NCI-H2107 (cell line): ENCODE measurements around the gene CPS1.

ENCODE experiments used
- DNase-seq: peaks from one replicate; lab custom pipeline; 2025; lab: John Stamatoyannopoulos, UW

CPS1 gene

DNA sequence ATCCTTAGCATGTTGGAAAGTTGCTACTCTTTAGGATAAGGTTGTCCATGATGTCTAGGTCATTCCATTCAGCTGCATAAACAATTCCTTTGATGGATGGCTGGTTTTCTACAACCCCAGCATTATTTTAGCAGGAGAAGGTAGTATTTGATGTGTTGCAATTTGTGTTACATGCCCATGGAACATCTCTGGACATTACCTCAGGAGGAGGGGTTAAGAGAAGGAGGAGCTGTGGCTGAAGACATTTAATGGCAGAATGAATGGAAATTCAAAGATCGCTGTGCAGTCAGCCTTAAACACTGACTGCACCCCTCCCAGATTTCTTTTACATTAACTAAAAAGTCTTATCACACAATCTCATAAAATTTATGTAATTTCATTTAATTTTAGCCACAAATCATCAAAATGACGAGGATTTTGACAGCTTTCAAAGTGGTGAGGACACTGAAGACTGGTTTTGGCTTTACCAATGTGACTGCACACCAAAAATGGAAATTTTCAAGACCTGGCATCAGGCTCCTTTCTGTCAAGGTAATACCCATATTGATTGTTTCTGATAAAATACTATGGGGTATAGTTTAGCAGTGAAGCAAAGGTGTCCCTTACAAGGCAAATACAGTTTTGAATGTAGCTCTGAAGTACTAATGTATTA lies at the start of gene CPS1:
TSS of gene CPS1 (plus strand) at position 271 of the 652 bp plus-strand sequence. CDS start at position 406, 135 bp downstream.
- DNase-seq = no peak

DNA sequence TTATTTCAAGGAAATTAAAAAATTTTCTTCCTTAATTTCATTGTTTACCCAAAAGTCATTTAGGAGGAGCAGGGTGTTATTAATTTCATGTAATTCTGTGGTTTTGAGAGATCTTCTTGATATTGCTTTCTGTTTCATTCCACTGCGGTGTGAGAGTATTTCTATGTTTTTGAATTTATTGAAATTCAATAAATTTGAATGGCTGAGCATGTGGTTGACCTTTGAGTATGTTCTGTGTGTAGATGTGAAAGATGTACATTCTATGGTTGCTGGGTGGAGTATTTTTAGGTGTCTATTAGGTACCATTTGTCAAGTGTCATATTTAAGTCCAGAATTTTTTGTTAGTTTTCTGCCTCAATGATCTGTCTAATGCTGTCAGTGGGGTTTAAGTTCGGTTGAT lies 40.5 kb upstream of the CPS1 start:
- DNase-seq = no peak

GRCh38 chr2:210517264-210517663 lies 39.1 kb upstream of the CPS1 start:
- DNase-seq = no peak

GRCh38 chr2:210519594-210519993 lies 36.8 kb upstream of the CPS1 start:
- DNase-seq = no peak

DNA sequence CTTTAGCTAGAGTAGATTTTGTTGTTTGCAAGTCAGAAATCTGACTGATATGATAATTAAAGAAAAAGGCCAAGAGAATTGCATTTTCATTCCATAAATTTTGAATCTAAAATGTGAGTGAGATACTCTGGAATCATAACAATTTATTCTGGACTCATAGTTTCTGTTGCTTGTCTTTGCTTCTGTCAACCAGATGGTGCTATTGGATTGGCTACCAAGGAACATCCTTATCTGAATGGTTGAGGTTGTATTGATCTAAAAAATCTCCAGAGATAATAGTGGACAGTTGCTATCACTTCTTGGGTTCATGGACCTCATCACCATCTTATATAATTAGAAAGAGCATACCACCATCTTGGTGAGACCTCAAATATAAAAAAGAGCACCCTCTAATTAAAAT lies 34.0 kb upstream of the CPS1 start:
- no peak for DNase-seq

GRCh38 chr2:210523650-210524289 lies 32.6 kb upstream of the CPS1 start:
- no peak for DNase-seq

- no peak for DNase-seq
These were observed 31.9 kb upstream of the CPS1 start for GRCh38 chr2:210524533-210524932.

DNA sequence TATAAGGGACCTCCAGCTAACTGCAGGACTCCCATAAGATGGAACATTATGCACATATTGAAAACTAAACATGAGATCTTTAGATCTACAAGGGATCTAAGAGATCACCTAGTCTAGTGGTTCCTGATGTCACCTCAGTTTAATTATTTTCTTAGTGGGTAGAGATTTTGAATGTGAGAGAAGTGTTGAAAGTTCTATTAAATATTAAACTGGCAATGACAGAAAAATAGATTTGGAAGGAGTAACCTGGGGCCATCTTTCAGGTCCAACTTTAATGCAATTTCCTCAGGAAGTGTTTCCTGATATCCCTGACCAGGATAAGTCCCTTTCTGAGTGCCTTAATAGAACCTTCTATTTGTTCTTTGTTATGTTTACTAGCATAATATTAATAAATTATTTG lies 29.1 kb upstream of the CPS1 start:
- DNase-seq = no peak

- no peak for DNase-seq
These were observed 27.7 kb upstream of the CPS1 start for GRCh38 chr2:210528716-210529115.

- DNase-seq = no peak
These were observed 25.3 kb upstream of the CPS1 start for GRCh38 chr2:210531050-210531449.

DNA sequence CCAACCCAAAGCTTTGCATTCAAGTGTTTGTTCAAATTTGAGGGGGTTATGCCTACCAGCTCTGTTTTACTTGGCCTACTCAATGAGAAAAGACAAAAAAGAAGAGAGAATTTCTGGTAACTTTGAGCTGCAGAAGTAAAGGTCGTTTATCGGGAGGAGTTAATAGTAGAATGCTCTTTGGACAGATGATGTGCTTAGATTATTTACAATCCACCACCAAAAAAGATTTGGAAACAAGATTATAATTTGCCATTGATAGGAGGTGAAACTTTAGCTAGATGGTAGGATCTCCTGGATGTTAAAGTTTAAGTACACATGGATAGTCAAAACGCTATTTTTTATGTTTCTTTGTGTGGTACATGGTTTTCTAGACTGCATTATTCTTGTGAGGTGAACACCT lies 24.9 kb upstream of the CPS1 start:
- no peak for DNase-seq

GRCh38 chr2:210533389-210533788 lies 23.0 kb upstream of the CPS1 start:
- DNase-seq = no peak

- DNase-seq = no peak
These were observed 21.5 kb upstream of the CPS1 start for GRCh38 chr2:210534879-210535278.

DNA sequence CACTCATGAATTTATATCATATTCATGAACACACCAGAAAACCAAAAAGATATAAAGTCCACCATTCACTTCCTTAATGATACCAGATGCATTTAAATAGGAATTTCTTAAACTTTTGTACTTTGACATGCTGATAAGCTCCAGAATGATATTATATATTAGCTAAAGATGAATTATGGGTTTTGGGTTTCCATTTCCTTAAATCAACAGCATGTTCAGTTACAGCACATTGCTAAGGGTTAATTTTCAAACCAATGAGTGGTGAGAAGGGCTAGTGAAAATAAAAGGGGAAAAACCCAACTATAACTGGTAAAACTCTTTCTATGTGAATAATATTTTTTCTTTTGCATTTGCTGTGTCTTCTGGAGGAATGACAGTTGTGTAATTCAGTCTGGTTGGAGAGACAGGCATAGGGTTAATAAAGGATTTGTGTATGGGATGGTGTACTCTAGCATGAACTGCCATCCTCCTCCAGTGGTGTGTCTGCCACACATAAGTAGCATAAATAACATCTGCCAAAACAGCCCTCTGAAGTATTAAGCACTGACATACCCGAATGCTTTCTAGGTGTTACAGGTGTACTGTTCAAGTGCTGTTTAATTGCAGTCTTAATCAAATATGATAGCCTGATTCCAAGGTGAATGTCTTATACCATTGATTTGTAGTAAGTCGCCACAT lies 19.3 kb upstream of the CPS1 start:
- DNase-seq = no peak

- DNase-seq = no peak
These were observed 17.4 kb upstream of the CPS1 start for GRCh38 chr2:210539035-210539434.

DNA sequence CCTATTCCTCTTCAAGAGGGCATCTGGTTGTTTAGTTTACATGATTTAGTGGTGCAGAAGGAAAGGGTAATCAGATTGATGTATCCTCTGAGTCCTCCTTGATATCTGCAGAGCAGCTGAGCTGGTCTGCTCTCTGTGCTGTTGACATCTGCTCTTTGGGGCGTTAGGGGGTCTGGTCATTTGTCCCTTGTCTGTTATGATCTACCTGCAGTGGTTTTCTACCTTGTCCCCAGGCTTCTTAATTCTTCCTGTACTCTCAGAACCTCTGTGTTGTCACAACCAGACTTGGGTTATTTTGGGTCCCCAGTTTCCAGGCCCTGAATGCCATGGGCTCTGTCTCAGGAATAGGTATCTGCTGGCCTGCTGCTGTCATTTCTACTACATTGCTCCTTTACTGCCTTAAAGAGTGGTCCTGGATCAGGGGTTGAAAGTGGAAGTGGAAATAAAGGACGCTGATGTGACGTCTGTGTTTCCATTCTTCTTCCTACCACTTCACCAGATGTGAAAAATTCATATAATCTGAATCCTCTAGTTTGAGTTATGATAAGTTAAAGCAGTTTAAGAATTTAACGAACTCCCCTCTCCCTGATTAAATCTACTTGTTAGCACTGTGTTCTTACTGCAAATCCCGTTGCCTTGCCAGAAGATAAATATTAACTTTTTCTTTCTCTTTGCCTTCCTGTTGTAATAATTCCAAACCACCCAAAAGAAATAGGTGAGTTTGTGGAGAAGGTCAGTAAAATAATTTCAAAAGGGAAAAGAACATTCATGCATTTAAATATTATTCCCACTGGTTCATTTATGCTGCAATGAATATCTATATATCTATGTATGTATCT lies 16.6 kb upstream of the CPS1 start:
- no peak for DNase-seq

- no peak for DNase-seq
These were observed 15.9 kb upstream of the CPS1 start for GRCh38 chr2:210540471-210540870.

DNA sequence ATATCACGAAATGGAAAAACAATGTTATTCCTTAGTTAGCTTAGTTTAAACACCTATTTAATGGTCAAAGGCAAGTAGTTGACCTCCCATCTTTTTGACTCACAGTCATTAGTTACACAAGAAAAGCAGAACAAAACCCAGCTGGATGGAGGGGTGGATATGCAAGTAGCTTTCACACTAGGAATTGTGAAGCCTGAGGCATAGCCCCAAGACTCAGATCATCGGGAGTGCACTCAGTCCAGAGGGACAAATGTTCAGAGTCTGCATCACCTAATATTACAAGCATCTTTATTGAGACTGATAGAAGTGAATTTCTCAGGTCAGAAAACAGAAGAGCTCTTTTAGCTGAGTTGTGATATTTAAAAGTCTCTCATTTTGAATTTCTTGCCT lies 15.5 kb upstream of the CPS1 start:
- DNase-seq = no peak

- DNase-seq = no peak
These were observed 15.0 kb upstream of the CPS1 start for GRCh38 chr2:210541290-210541902.

DNA sequence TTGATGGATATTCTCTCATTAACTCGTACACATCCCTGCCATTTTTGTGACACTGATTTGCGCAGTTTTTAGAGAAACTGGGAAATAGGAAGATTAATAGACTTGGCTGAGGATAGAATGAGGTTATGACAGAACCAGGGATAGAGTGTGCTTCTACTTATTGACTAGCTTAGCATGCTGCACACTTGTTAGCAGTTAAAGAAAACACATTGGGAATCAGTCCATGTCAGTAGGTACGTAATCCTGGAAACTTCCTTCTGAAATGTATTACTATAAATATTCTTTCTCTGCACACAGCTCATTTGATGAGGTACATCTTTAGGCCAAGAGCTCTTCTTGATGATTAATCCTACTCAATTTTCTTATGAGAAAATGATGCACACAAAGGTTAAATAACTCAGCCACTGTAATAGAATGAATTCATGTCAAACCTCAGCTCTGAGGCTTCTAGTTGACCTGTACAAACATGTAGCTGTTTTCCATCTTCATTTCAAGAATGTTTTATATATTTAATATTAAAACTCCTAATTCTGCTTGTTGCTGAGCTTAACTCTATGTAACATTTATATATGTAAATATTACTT lies 12.3 kb upstream of the CPS1 start:
- DNase-seq = no peak

DNA sequence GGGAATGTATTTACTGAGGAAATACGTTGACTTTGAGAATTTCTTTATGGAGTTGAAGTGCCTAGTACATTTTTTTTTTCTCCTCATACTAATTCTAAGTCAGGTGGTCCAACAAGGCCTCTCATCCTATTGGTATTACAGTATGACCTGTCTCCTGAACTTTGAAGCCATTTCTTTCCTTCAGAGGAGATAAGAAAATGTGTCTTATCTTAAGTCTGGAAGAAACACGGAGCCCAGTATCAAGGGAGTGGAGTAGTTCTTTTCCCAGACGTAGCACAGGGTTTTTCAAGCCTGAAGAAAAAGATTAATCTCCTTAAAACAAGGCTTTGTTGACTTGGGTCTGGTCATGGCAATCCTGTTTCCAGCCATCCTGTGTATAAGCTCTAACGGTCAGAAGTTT lies 11.6 kb upstream of the CPS1 start:
- DNase-seq = no peak
